Measurements from ENCODE around the gene DNASE1L1. TPM values are rescaled to one million over a fixed set of nuclear protein-coding genes. Genes with fewer than 3 reads are reported as not detected.

Gene DNASE1L1
- total RNA-seq, 4 donors from 2014 or later: 15.9 to 156 (median 36.9) TPM

GRCh38 chrX:154435171-154435733 lies 26.2 kb upstream of the DNASE1L1 start:
- H3K4me1 ChIP-seq: peaks cover 3 to 16% (median 5%) of the 10 kb centered on the region in 4 donors
- WGBS, 2 donors (ENCODE audit: low coverage in 1 of 2): 88% methylated on average over 19 of the region's 19 CpGs; no CpG with 5 or more reads in 1 of the 2 donors
- no peaks in the 10 kb centered on the region for H3K36me3 ChIP-seq
- no peak overlapping the region for H3K4me3 ChIP-seq
- intact Hi-C loops (cut with DNase I; ENCODE audit: low total_unique reads) (no loop called here), in situ Hi-C loops (cut with MboI; ENCODE audit: low pct_ligation_motif_present in 1 of 4, low pct_unique_long_range_greater_than_20kb in 1 of 4, low sequenced_read_pairs in 3 of 4) (no loop called here)
- H3K27me3 ChIP-seq: no peaks in the 10 kb centered on the region
- no peak for DNase-seq
- H3K9me3 ChIP-seq: no peaks in the 10 kb centered on the region
- H3K27ac ChIP-seq: no peak overlapping the region
- TF ChIP-seq POLR2A (IDR thresholded peaks at IDR 0.05) (no peak), CTCF (IDR thresholded peaks at IDR 0.05) (no peak), POLR2AphosphoS5 (IDR thresholded peaks at IDR 0.05) (no peak), EP300 (IDR thresholded peaks at IDR 0.05; ENCODE audit: low read depth) (no peak)

DNA sequence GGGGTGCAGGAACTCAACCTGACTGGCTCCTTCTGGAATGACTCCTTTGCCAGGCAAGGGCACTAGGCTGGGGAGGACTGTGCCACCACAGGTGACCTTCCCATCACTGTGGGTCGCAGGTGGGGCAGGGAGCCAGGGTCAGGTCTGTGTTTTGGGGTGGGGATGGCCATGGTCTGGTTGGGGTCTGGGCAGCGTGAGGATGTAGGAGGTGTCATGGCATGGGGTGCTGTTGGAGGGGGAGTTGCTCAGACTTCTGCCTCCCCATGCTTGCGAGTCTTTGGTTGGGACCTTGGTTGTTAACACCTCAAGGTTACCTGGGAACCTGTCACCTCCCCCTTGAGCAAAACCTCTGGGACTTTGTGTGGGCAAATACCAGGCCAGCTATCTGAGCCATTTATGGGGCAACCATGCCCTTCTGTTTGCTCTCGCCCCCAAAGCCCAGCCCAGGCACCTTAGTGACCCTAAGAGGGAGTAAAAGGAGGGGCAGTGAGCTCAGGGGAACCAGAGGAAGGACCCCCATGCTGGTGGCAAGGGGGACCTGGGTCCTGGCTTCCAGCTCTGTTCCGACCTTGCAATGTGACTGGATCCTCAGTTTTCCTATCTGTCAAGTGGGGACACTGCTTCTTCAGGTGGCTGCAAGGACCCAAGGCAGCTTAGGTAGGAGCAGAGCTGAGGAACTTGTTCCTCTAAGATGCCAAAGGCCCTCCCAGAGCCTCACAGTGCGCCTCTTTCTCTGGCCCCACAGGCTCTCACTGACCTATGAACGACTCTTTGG lies 25.5 kb upstream of the DNASE1L1 start:
- no peaks in the 10 kb centered on the region for H3K36me3 ChIP-seq
- TF ChIP-seq POLR2A (IDR thresholded peaks at IDR 0.05) (no peak), EP300 (IDR thresholded peaks at IDR 0.05; ENCODE audit: low read depth) (no peak), POLR2AphosphoS5 (IDR thresholded peaks at IDR 0.05) (no peak), CTCF (IDR thresholded peaks at IDR 0.05) (no peak)
- intact Hi-C loops (cut with DNase I; ENCODE audit: low total_unique reads): no loop called here
- DNase-seq: no peak
- H3K27ac ChIP-seq: no peak overlapping the region
- H3K9me3 ChIP-seq: no peaks in the 10 kb centered on the region
- 81% methylated on average over 7 of the region's 7 CpGs; no CpG with 5 or more reads in 1 of the 2 donors for WGBS, 2 donors (ENCODE audit: low coverage in 1 of 2)
- in situ Hi-C loops (cut with MboI; ENCODE audit: low pct_ligation_motif_present in 1 of 4, low pct_unique_long_range_greater_than_20kb in 1 of 4, low sequenced_read_pairs in 3 of 4): no loop called here
- no peaks in the 10 kb centered on the region for H3K27me3 ChIP-seq
- peaks cover 3 to 22% (median 5%) of the 10 kb centered on the region in 4 donors for H3K4me1 ChIP-seq
- H3K4me3 ChIP-seq: no peak overlapping the region

GRCh38 chrX:154433605-154434004 lies 24.6 kb upstream of the DNASE1L1 start:
- Histone ChIP-seq H3K27me3 (no peaks in the 10 kb centered on the region), H3K4me1 (peaks cover 2 to 23% (median 5%) of the 10 kb centered on the region in 4 donors), H3K27ac (no peak overlapping the region), H3K4me3 (no peak overlapping the region), H3K36me3 (no peaks in the 10 kb centered on the region), H3K9me3 (no peaks in the 10 kb centered on the region)
- DNase-seq: no peak
- WGBS, 2 donors (ENCODE audit: low coverage in 1 of 2): 88% methylated on average over 7 of the region's 7 CpGs; no CpG with 5 or more reads in 1 of the 2 donors
- intact Hi-C loops (cut with DNase I; ENCODE audit: low total_unique reads) (no loop called here), in situ Hi-C loops (cut with MboI; ENCODE audit: low pct_ligation_motif_present in 1 of 4, low pct_unique_long_range_greater_than_20kb in 1 of 4, low sequenced_read_pairs in 3 of 4) (no loop called here)
- TF ChIP-seq EP300 (IDR thresholded peaks at IDR 0.05; ENCODE audit: low read depth) (no peak), POLR2A (IDR thresholded peaks at IDR 0.05) (no peak), CTCF (IDR thresholded peaks at IDR 0.05) (no peak), POLR2AphosphoS5 (IDR thresholded peaks at IDR 0.05) (no peak)

- no peak overlapping the region for H3K27ac ChIP-seq
- no peaks in the 10 kb centered on the region for H3K27me3 ChIP-seq
- H3K36me3 ChIP-seq: no peaks in the 10 kb centered on the region
- no peak overlapping the region for H3K4me3 ChIP-seq
- WGBS, 2 donors (ENCODE audit: low coverage in 1 of 2): 82% methylated on average over 8 of the region's 8 CpGs; no CpG with 5 or more reads in 1 of the 2 donors
- no peaks in the 10 kb centered on the region for H3K9me3 ChIP-seq
- no peak for DNase-seq
- peaks cover 0 to 18% (median 4%) of the 10 kb centered on the region in 4 donors for H3K4me1 ChIP-seq
- TF ChIP-seq POLR2AphosphoS5 (IDR thresholded peaks at IDR 0.05): no peak
- TF ChIP-seq CTCF (IDR thresholded peaks at IDR 0.05): no peak
- no peak for TF ChIP-seq EP300 (IDR thresholded peaks at IDR 0.05; ENCODE audit: low read depth)
- TF ChIP-seq POLR2A (IDR thresholded peaks at IDR 0.05): no peak
- intact Hi-C loops (cut with DNase I; ENCODE audit: low total_unique reads): no loop called here
- in situ Hi-C loops (cut with MboI; ENCODE audit: low pct_ligation_motif_present in 1 of 4, low pct_unique_long_range_greater_than_20kb in 1 of 4, low sequenced_read_pairs in 3 of 4): no loop called here
Measured at GRCh38 chrX:154432210-154432609, 23.2 kb upstream of the DNASE1L1 start.

All from transverse colon (tissue), 4 donors.